Measurements from ENCODE around the gene PDGFC. TPM values are rescaled to one million over a fixed set of nuclear protein-coding genes. Genes with fewer than 3 reads are reported as not detected.

The PDGFC gene
- total RNA-seq, 1 experiment from 2014 or later: 5.3 TPM

- no peaks in the 10 kb centered on the region for H3K4me1 Mint-ChIP-seq
- no peaks in the 10 kb centered on the region for H3K36me3 Mint-ChIP-seq
- TF ChIP-seq CREB1 (CRISPR knock-in tag; IDR thresholded peaks at IDR 0.05) (no peak), MAX (CRISPR knock-in tag; IDR thresholded peaks at IDR 0.05) (no peak), NFATC4 (CRISPR knock-in tag; IDR thresholded peaks at IDR 0.05) (no peak), TEAD4 (CRISPR knock-in tag; IDR thresholded peaks at IDR 0.05) (no peak), NFE2L1 (CRISPR knock-in tag; IDR thresholded peaks at IDR 0.05) (no peak)
- TF ChIP-seq, protein P1, sequence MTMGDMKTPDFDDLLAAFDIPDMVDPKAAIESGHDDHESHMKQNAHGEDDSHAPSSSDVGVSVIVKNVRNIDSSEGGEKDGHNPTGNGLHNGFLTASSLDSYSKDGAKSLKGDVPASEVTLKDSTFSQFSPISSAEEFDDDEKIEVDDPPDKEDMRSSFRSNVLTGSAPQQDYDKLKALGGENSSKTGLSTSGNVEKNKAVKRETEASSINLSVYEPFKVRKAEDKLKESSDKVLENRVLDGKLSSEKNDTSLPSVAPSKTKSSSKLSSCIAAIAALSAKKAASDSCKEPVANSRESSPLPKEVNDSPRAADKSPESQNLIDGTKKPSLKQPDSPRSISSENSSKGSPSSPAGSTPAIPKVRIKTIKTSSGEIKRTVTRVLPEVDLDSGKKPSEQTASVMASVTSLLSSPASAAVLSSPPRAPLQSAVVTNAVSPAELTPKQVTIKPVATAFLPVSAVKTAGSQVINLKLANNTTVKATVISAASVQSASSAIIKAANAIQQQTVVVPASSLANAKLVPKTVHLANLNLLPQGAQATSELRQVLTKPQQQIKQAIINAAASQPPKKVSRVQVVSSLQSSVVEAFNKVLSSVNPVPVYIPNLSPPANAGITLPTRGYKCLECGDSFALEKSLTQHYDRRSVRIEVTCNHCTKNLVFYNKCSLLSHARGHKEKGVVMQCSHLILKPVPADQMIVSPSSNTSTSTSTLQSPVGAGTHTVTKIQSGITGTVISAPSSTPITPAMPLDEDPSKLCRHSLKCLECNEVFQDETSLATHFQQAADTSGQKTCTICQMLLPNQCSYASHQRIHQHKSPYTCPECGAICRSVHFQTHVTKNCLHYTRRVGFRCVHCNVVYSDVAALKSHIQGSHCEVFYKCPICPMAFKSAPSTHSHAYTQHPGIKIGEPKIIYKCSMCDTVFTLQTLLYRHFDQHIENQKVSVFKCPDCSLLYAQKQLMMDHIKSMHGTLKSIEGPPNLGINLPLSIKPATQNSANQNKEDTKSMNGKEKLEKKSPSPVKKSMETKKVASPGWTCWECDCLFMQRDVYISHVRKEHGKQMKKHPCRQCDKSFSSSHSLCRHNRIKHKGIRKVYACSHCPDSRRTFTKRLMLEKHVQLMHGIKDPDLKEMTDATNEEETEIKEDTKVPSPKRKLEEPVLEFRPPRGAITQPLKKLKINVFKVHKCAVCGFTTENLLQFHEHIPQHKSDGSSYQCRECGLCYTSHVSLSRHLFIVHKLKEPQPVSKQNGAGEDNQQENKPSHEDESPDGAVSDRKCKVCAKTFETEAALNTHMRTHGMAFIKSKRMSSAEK (CRISPR knock-in tag; IDR thresholded peaks at IDR 0.05; ENCODE audit: borderline replicate concordance): no peak
- H3K27me3 Mint-ChIP-seq (ENCODE audit: low read depth): no peaks in the 10 kb centered on the region
- no peak overlapping the region for H3K27ac Mint-ChIP-seq
- ChIA-PET CTCF (no interaction called here), POLR2A (no interaction called here)
- ATAC-seq (no peak), DNase-seq (ENCODE audit: low spot score) (no peak)
- no peaks in the 10 kb centered on the region for H3K9me3 Mint-ChIP-seq
- H3K4me3 Mint-ChIP-seq: no peak overlapping the region
Measured at GRCh38 chr4:156875704-156876103, 95.9 kb downstream of the PDGFC start.

DNA sequence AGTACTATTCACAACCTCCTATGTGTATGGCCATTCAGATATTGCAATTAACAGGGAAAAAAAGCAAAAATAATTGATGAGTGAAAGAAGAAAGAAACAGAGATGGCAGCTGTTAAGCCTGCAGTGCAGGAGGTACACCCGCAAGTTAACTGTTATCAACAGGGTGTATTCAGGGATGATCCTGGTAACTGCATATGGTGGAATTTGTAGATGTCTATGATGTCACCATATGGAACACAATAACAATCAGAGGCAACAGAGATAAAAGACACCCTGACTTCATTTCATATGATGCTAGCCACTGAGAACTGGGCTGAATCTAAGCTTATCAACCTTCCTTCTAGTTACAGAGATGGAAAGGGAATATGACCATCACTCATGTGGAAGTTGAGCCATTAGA is 96.5 kb downstream of the PDGFC start:
- Mint-ChIP-seq H3K27ac (no peak overlapping the region), H3K36me3 (no peaks in the 10 kb centered on the region), H3K9me3 (no peaks in the 10 kb centered on the region), H3K4me1 (no peaks in the 10 kb centered on the region), H3K4me3 (no peak overlapping the region), H3K27me3 (ENCODE audit: low read depth) (no peaks in the 10 kb centered on the region)
- ChIA-PET POLR2A (no interaction called here), CTCF (no interaction called here)
- TF ChIP-seq SMAD4 (CRISPR knock-in tag; IDR thresholded peaks at IDR 0.05): no peak
- TF ChIP-seq, protein P2, sequence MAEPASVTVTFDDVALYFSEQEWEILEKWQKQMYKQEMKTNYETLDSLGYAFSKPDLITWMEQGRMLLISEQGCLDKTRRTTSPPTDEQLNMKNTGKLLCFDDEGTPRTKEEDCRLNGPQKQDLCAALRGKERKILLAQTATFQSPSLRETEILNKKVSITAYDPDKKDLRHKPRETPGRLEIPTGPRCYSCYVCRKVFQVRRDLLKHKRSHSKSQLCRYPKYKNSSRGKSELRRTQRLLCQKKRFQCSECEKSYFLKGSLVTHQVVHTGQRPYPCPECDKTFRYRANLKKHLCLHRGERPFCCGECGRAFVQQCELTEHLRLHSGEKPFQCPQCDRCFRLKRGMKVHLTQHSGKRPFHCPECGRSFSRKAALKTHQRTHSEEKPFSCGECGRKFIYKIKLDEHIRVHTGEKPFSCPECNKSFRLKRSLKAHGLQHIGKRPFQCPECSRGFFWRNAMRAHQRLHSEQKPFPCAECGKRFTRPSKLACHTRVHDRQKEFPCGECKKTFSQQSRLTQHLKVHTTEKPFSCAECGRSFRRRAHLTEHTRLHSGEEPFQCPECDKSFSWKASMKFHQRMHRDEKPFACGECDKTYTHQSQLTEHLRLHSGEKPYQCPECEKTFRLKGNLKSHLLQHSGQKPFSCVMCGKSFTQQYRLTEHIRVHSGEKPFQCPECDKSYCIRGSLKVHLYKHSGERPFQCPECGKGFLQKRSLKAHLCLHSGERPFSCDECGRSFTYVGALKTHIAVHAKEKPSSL (CRISPR knock-in tag; conservative IDR thresholded peaks at IDR 0.05): no peak
- TF ChIP-seq, protein P3, sequence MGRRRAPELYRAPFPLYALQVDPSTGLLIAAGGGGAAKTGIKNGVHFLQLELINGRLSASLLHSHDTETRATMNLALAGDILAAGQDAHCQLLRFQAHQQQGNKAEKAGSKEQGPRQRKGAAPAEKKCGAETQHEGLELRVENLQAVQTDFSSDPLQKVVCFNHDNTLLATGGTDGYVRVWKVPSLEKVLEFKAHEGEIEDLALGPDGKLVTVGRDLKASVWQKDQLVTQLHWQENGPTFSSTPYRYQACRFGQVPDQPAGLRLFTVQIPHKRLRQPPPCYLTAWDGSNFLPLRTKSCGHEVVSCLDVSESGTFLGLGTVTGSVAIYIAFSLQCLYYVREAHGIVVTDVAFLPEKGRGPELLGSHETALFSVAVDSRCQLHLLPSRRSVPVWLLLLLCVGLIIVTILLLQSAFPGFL (CRISPR knock-in tag; IDR thresholded peaks at IDR 0.05; ENCODE audit: borderline replicate concordance): no peak
- TF ChIP-seq IRF1 (CRISPR knock-in tag; IDR thresholded peaks at IDR 0.05): no peak
- TF ChIP-seq, protein P1 (CRISPR knock-in tag; IDR thresholded peaks at IDR 0.05; ENCODE audit: borderline replicate concordance): no peak
- no peak for TF ChIP-seq GABPB1 (CRISPR knock-in tag; IDR thresholded peaks at IDR 0.05)
- TF ChIP-seq ELF4 (CRISPR knock-in tag; IDR thresholded peaks at IDR 0.05; ENCODE audit: low read depth): no peak
- no peak for TF ChIP-seq ZNF281 (CRISPR knock-in tag; IDR thresholded peaks at IDR 0.05)
- TF ChIP-seq OVOL2 (CRISPR knock-in tag; IDR thresholded peaks at IDR 0.05; ENCODE audit: borderline replicate concordance): no peak
- no peak for TF ChIP-seq EMX1 (CRISPR knock-in tag; IDR thresholded peaks at IDR 0.05)
- no peak for TF ChIP-seq MYBL2 (CRISPR knock-in tag; IDR thresholded peaks at IDR 0.05)
- no peak for TF ChIP-seq NFATC4 (CRISPR knock-in tag; IDR thresholded peaks at IDR 0.05)
- TF ChIP-seq TEAD4 (CRISPR knock-in tag; IDR thresholded peaks at IDR 0.05): no peak
- no peak for TF ChIP-seq ATF3 (CRISPR knock-in tag; conservative IDR thresholded peaks at IDR 0.05)
- no peak for TF ChIP-seq FOXJ3 (CRISPR knock-in tag; IDR thresholded peaks at IDR 0.05; ENCODE audit: borderline replicate concordance)
- TF ChIP-seq NR1H2 (CRISPR knock-in tag; IDR thresholded peaks at IDR 0.05): no peak
- no peak for ATAC-seq
- DNase-seq (ENCODE audit: low spot score): no peak

Data from WTC11 (cell line).